HG03064 (cell line): ENCODE results near the gene MTFP1.

Experiments used
- ATAC-seq: cut with Tn5 transposase; IDR thresholded peaks from one replicate; pipeline ENCODE4 v1.9.1; 2021; ENCODE audit warnings: low read depth; ENCODE audit not compliant: unreplicated experiment

MTFP1 gene

GRCh38 chr22:30424534-30425326, 838 bp upstream of the MTFP1 start:
- ATAC-seq, result no peak

- ATAC-seq, result no peak
Observed at GRCh38 chr22:30425327-30425615, 297 bp upstream of the MTFP1 start.

GRCh38 chr22:30426388-30427353, 1.1 kb downstream of the MTFP1 start:
- no peak for ATAC-seq

- no peak for ATAC-seq
Observed at GRCh38 chr22:30427871-30428270, 2.3 kb downstream of the MTFP1 start.

- no peak for ATAC-seq
Observed at GRCh38 chr22:30429887-30430286, 4.3 kb downstream of the MTFP1 start.

GRCh38 chr22:30430933-30431332, 5.4 kb downstream of the MTFP1 start:
- ATAC-seq, result no peak

- no peak for ATAC-seq
Observed at GRCh38 chr22:30432096-30432495, 6.5 kb downstream of the MTFP1 start.

GRCh38 chr22:30432520-30432919, 7.0 kb downstream of the MTFP1 start:
- ATAC-seq, result no peak

- ATAC-seq, result no peak
Observed at GRCh38 chr22:30433227-30433626, 7.7 kb downstream of the MTFP1 start.

- ATAC-seq, result no peak
Observed at GRCh38 chr22:30433773-30434172, 8.2 kb downstream of the MTFP1 start.

- no peak for ATAC-seq
Observed at GRCh38 chr22:30434843-30435242, 9.3 kb downstream of the MTFP1 start.

GRCh38 chr22:30435674-30436126, 10.1 kb downstream of the MTFP1 start:
- ATAC-seq, result no peak

GRCh38 chr22:30436196-30436595, 10.6 kb downstream of the MTFP1 start:
- no peak for ATAC-seq

GRCh38 chr22:30438559-30438958, 13.0 kb downstream of the MTFP1 start:
- no peak for ATAC-seq

GRCh38 chr22:30439226-30439625, 13.7 kb downstream of the MTFP1 start:
- ATAC-seq, result no peak

GRCh38 chr22:30439836-30440235, 14.3 kb downstream of the MTFP1 start:
- ATAC-seq, result no peak

- ATAC-seq, result no peak
Observed at GRCh38 chr22:30441088-30441487, 15.5 kb downstream of the MTFP1 start.

GRCh38 chr22:30444632-30445437, 19.3 kb downstream of the MTFP1 start:
- no peak for ATAC-seq

GRCh38 chr22:30445438-30446145, 20.0 kb downstream of the MTFP1 start:
- ATAC-seq, result no peak

GRCh38 chr22:30447656-30448055, 22.1 kb downstream of the MTFP1 start:
- no peak for ATAC-seq
